ENCODE data around the gene SDK2. TPM values are rescaled to one million over a fixed set of nuclear protein-coding genes. Genes with fewer than 3 reads are reported as not detected.

The SDK2 gene
- polyA plus RNA-seq, 2 of the 4 experiments (the other 2 are of a cell fraction): 0.36 to 0.57 TPM

- H3K4me2 ChIP-seq: no peak overlapping the region
- H3K4me1 ChIP-seq: no peaks in the 10 kb centered on the region
- POLR2A ChIA-PET: no interaction called here
- TF ChIP-seq POLR2AphosphoS2 (conservative IDR thresholded peaks at IDR 0.05; ENCODE audit: low read length) (no peak), CTCF (IDR thresholded peaks at IDR 0.05) (no peak), CBX8 (IDR thresholded peaks at IDR 0.05) (no peak), EHMT2 (IDR thresholded peaks at IDR 0.05; ENCODE audit: low read depth) (no peak)
- no peak for DNase-seq (ENCODE audit: low read depth in 1 of 2, low spot score in 1 of 2)
- WGBS (ENCODE audit: missing lambda C conversion rate): 38% methylated on average over 8 of the region's 8 CpGs
- H3K9me3 ChIP-seq: no peaks in the 10 kb centered on the region
- no peak overlapping the region for H3K27ac ChIP-seq
- no peak overlapping the region for H3K4me3 ChIP-seq
- ATAC-seq: no peak
- CTCF ChIA-PET: no interaction called here
- no peak for FAIRE-seq
Observed at GRCh38 chr17:73498176-73498575, 146.1 kb downstream of the SDK2 start.

- no peak for TF ChIP-seq REST (IDR thresholded peaks at IDR 0.05)
- TF ChIP-seq MYC (IDR thresholded peaks at IDR 0.05; ENCODE audit: borderline replicate concordance, low read length): no peak
- no peak for TF ChIP-seq MAZ (IDR thresholded peaks at IDR 0.05; ENCODE audit: borderline replicate concordance, low read depth, low read length)
- no peak for TF ChIP-seq CHD2 (IDR thresholded peaks at IDR 0.05; ENCODE audit: low read length, partially characterized antibody)
- TF ChIP-seq FOSB (CRISPR knock-in tag; IDR thresholded peaks at IDR 0.05): no peak
- TF ChIP-seq RAD21 (conservative IDR thresholded peaks at IDR 0.05 in 1 of 2, IDR thresholded peaks at IDR 0.05 in 1 of 2): no peak
- TF ChIP-seq NFE2L2 (conservative IDR thresholded peaks at IDR 0.05; ENCODE audit: low read length): no peak
- TF ChIP-seq TP53 (CRISPR knock-in tag; IDR thresholded peaks at IDR 0.05): no peak
- no peak for TF ChIP-seq CBX8 (IDR thresholded peaks at IDR 0.05)
- TF ChIP-seq HMGXB4 (CRISPR knock-in tag; IDR thresholded peaks at IDR 0.05; ENCODE audit: borderline replicate concordance): no peak
- no peak for TF ChIP-seq FOSL2 (IDR thresholded peaks at IDR 0.05)
- TF ChIP-seq FOSL2 (CRISPR knock-in tag; IDR thresholded peaks at IDR 0.05): no peak
- TF ChIP-seq EHMT2 (IDR thresholded peaks at IDR 0.05; ENCODE audit: low read depth): no peak
- no peak for TF ChIP-seq JUNB (IDR thresholded peaks at IDR 0.05)
- no peak for TF ChIP-seq HOXB13 (CRISPR knock-in tag; IDR thresholded peaks at IDR 0.05; ENCODE audit: low read depth)
- DNase-seq (ENCODE audit: low read depth in 1 of 2, low spot score in 1 of 2) (no peak), FAIRE-seq (no peak), ATAC-seq (no peak)
- ChIA-PET POLR2A (no interaction called here), CTCF (no interaction called here)
- Histone ChIP-seq H3K9me3 (no peaks in the 10 kb centered on the region), H3K27ac (no peak overlapping the region), H3K4me3 (no peak overlapping the region), H3K4me1 (no peaks in the 10 kb centered on the region), H3K4me2 (no peak overlapping the region)
- WGBS (ENCODE audit: missing lambda C conversion rate): 11% methylated on average over 7 of the region's 7 CpGs
Observed at GRCh38 chr17:73497721-73498120, 146.5 kb downstream of the SDK2 start.

- no peak overlapping the region for H3K4me2 ChIP-seq
- no peak for FAIRE-seq
- no peaks in the 10 kb centered on the region for H3K9me3 ChIP-seq
- no peak for DNase-seq (ENCODE audit: low read depth in 1 of 2, low spot score in 1 of 2)
- WGBS (ENCODE audit: missing lambda C conversion rate): 45% methylated on average over 13 of the region's 13 CpGs
- no peak overlapping the region for H3K27ac ChIP-seq
- POLR2A ChIA-PET: no interaction called here
- ATAC-seq: no peak
- H3K4me1 ChIP-seq: no peaks in the 10 kb centered on the region
- CTCF ChIA-PET: no interaction called here
- H3K4me3 ChIP-seq: no peak overlapping the region
- TF ChIP-seq GATA3 (IDR thresholded peaks at IDR 0.05; ENCODE audit: borderline replicate concordance) (no peak), CEBPB (IDR thresholded peaks at IDR 0.05) (no peak), HDAC2 (IDR thresholded peaks at IDR 0.05) (no peak), CTCF (IDR thresholded peaks at IDR 0.05) (no peak), REST (IDR thresholded peaks at IDR 0.05) (no peak), EHF (CRISPR knock-in tag; IDR thresholded peaks at IDR 0.05) (no peak), RFX5 (IDR thresholded peaks at IDR 0.05) (no peak)
Observed at GRCh38 chr17:73496232-73496631, 148.0 kb downstream of the SDK2 start.

All from A549 (cell line).